NOMO-1 treated with DMSO at 0.1 percent for 48 hours (cell line): ENCODE data around the gene KMT2C.
"Not testable (repeated sequence)": the region's sequence is repeated elsewhere in the genome, so short reads cannot be mapped to it uniquely, and the experiment has no call there.

Source experiments
- DNase-seq: peaks from one replicate; lab custom pipeline; 2025; ENCODE audit not compliant: unreplicated experiment; lab: John Stamatoyannopoulos, UW

The KMT2C gene

GRCh38 chr7:152208766-152209165 is 227.0 kb downstream of the KMT2C start:
- not testable (repeated sequence) for DNase-seq

GRCh38 chr7:152204417-152204816 is 231.4 kb downstream of the KMT2C start:
- not testable (repeated sequence) for DNase-seq

GRCh38 chr7:152203095-152203494 is 232.7 kb downstream of the KMT2C start:
- no peak for DNase-seq

GRCh38 chr7:152202056-152202455 is 233.7 kb downstream of the KMT2C start:
- no peak for DNase-seq

- no peak for DNase-seq
Measured at GRCh38 chr7:152200395-152200794, 235.4 kb downstream of the KMT2C start.

- no peak for DNase-seq
Measured at GRCh38 chr7:152196391-152196790, 239.4 kb downstream of the KMT2C start.

GRCh38 chr7:152193880-152194279 is 241.9 kb downstream of the KMT2C start:
- DNase-seq = no peak

GRCh38 chr7:152189061-152189460 is 246.7 kb downstream of the KMT2C start:
- no peak for DNase-seq

- no peak for DNase-seq
Measured at GRCh38 chr7:152185558-152185957, 250.2 kb downstream of the KMT2C start.

- DNase-seq = no peak
Measured at GRCh38 chr7:152180587-152180986, 255.2 kb downstream of the KMT2C start.

- no peak for DNase-seq
Measured at GRCh38 chr7:152180048-152180447, 255.8 kb downstream of the KMT2C start.

- no peak for DNase-seq
Measured at GRCh38 chr7:152178405-152179058, 257.3 kb downstream of the KMT2C start.

- no peak for DNase-seq
Measured at GRCh38 chr7:152177681-152178404, 258.0 kb downstream of the KMT2C start.

GRCh38 chr7:152176797-152177196 is 259.0 kb downstream of the KMT2C start:
- no peak for DNase-seq

- DNase-seq = no peak
Measured at GRCh38 chr7:152173372-152174070, 262.3 kb downstream of the KMT2C start.

GRCh38 chr7:152162287-152162686 is 273.5 kb downstream of the KMT2C start:
- DNase-seq = no peak

- no peak for DNase-seq
Measured at GRCh38 chr7:152161171-152161570, 274.6 kb downstream of the KMT2C start.

- peak; percentile 75 for DNase-seq
Measured at GRCh38 chr7:152158801-152159587, 276.8 kb downstream of the KMT2C start.

GRCh38 chr7:152152267-152152666 is 283.5 kb downstream of the KMT2C start:
- no peak for DNase-seq

- DNase-seq = no peak
Measured at GRCh38 chr7:152149363-152149762, 286.4 kb downstream of the KMT2C start.

- DNase-seq = no peak
Measured at GRCh38 chr7:152148706-152149105, 287.1 kb downstream of the KMT2C start.
